SHP77 (cell line): ENCODE data around the gene TAB3.

Experiments
- DNase-seq, 2 experiments: peaks; one replicate each; lab custom pipeline; 2025; lab: John Stamatoyannopoulos, UW

TAB3 gene

DNA sequence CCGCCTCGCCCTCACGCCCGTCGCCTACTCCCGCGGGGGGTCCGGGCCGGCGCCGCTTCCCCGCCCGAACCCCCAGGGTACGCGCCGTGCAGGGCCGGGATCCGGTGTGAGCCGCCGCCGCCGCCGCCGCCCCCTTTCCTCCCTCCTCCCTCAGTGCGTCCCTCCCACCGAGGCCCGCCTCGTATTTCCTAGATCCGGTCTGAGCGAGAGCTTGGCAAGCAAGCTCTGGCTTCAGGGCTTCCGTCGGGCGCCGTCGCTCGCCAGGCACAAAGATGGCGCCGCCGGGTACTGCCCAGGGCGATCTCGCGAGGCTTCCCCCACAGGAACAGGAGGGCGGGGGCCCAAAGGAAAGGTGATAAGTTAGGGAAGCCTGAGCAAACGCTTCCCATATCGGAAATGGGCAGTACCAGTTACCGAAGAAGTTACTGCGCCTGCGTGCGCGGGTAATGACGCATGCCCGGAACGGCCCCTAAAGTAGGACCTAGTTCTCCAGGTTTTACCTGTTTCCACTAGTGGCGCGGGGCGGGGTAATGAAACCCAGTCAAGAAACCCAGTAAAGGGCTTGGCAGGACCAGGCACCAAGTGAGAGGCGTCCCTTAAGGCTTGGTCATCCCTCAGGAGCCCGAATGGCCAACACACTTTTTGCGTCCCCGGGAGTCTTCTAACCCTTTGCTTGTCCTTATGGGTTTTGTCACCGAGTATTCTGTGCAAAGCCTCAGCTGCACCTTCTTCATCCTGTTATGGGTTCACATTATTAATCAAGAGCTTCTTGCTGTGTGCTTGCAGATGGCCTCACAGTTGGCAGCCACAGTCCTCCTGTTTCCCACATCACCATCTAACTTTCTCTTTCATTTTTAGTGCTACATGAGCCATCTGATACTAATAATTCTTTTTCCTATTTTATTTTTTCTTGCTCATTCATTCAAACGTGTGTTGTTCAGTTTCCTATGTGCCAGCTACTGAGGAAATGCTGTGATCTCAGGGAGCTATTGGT, at the start of gene TAB3:
TSS of gene TAB3 (minus strand) at position 108 of the 994 bp plus-strand sequence. CDS start 29,666 bp downstream, outside the sequence.
- DNase-seq, result peak; percentile 90 to 92

DNA sequence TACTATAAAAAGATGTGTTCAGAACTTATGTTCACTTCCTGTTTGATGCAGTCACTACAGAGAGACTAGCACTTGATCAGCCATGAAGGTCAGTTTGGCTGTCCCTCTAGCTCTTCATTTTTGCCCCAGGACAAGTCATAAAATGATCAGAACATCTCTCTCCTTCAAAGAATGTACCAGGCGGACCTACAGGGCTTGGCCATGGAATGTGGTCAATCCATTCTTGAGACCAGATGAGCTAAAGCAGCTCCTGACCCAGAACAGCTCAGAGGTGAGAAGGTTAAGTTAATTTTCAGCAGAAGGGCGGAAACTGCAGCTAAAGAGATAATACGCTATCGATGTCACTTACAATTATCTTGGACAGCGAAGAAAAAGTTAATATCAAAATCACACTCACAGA, 49.2 kb upstream of the TAB3 start:
- no peak for DNase-seq

GRCh38 chrX:30935985-30936384, 46.9 kb upstream of the TAB3 start:
- no peak for DNase-seq

- DNase-seq, result no peak
Observed at GRCh38 chrX:30931920-30932319, 42.9 kb upstream of the TAB3 start.

DNA sequence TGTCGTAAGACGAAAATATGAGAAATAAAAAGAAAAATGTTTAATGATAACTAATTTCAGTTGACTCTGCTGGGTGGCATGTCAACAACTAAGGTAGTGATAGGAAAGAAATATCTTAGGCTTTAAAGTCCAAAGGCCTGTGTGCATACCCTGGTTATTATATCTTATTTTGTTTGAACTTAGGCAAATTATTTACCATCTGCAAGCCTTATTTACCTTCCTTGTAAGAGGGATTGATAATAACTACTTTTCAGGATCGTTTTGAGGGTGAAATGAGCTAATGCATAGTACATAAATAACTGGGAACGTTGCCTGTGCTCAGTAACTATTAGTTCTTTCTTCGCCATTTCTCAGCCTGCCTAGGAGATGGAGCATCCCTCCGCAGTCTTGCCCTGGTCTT, 41.6 kb upstream of the TAB3 start:
- no peak for DNase-seq

DNA sequence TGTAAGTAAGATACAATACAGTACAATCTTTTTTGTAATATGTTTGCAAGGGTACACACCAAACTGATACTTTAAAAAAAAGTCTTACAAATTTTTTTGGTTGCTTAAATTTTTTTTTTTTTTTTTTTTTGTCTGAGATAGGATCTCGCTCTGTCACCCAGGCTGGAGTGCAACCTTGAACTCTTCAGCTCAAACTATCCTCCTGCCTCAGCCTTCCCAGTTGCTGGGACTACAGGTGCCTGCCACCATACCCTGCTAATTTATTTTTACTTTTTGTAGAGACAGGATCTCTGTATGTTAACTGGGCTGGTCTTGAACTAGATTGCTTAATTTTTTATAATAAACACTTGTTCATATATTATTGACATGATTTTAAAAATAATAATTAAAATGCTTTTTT, 41.1 kb upstream of the TAB3 start:
- DNase-seq, result no peak

GRCh38 chrX:30920271-30920670, 31.2 kb upstream of the TAB3 start:
- DNase-seq, result no peak

GRCh38 chrX:30918480-30918879, 29.4 kb upstream of the TAB3 start:
- DNase-seq, result no peak

DNA sequence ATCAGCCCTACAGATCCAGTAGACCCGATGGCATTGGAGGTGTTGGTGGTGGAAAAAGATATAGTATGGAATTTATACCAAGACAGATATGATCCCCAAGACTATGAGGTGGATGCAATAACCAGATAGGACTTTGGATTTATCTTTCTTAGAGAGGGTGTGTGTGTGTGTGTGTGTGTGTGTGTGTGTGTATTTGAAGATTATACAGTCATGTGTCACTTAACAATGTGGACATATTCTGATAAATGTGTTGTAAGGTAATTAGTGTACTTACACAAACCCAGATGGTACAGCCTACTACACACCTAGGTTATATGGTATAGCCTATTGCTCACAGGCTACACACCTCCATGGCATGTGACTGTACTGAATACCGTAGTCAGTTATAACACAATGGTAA, 24.4 kb upstream of the TAB3 start:
- DNase-seq, result no peak

GRCh38 chrX:30910124-30910860, 21.2 kb upstream of the TAB3 start:
- no peak for DNase-seq

GRCh38 chrX:30906726-30907125, 17.7 kb upstream of the TAB3 start:
- no peak for DNase-seq

GRCh38 chrX:30905321-30905720, 16.3 kb upstream of the TAB3 start:
- DNase-seq, result no peak

- no peak for DNase-seq
Observed at GRCh38 chrX:30904632-30905031, 15.6 kb upstream of the TAB3 start.

DNA sequence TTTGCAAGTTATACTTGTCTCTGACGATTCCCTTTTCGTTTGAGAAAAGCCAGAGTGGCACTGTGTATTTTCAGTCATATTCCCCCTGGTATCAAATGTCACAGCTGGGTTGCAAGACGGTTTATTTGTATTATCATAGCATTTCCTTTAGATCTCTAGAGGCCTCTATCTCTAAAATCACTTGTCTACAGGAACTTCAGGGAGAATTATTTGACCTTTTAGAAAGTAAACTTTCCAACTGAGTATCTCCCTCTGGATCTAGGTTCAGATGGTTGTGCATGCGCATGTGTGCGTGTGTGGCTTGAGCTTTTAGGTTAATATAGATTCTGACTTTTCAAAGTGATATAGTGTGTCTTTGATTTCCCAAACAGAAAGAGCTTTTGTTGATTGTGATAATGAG, 15.1 kb upstream of the TAB3 start:
- no peak for DNase-seq

GRCh38 chrX:30900227-30900626, 11.2 kb upstream of the TAB3 start:
- DNase-seq, result no peak

- no peak for DNase-seq
Observed at GRCh38 chrX:30898886-30899285, 9.8 kb upstream of the TAB3 start.

DNA sequence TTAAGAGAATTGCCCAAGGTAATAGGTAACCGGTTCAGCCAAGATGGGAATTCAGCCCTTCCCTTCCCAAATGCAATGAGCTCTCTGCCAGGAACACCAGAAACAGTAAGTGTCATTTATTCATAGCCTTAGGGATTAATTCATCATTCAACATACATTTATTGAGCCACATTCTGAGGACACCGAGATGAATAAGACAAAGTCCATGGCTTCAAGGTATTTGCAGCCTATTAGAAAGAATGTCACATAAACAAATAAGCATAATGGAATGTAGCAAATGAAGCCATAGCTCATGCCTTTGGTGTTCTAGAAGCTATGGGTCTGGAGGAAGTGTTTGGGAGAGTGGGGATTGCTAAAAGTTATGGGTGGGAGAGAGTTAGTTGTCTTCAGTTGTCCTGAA, 6.3 kb upstream of the TAB3 start:
- no peak for DNase-seq

GRCh38 chrX:30893206-30893605, 4.2 kb upstream of the TAB3 start:
- DNase-seq, result no peak

DNA sequence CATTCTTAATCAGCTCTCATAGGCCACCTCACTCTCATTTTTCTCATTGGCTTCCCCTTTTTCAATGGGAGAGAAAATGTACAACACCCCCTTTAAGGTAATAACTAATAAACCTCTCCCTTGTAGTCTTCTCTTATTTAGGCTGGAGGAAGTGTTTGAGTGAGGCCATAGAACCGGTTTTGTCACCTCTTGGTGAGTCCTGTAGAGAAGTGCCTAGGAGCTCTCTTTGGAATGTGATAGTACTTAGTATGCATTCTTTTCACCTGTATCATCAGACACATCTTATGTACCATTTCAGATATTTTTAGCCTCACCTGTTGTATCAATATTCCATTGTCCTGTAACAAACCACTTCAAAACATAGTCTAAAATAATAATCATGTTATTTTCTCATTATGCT, 3.5 kb upstream of the TAB3 start:
- DNase-seq, result no peak

DNA sequence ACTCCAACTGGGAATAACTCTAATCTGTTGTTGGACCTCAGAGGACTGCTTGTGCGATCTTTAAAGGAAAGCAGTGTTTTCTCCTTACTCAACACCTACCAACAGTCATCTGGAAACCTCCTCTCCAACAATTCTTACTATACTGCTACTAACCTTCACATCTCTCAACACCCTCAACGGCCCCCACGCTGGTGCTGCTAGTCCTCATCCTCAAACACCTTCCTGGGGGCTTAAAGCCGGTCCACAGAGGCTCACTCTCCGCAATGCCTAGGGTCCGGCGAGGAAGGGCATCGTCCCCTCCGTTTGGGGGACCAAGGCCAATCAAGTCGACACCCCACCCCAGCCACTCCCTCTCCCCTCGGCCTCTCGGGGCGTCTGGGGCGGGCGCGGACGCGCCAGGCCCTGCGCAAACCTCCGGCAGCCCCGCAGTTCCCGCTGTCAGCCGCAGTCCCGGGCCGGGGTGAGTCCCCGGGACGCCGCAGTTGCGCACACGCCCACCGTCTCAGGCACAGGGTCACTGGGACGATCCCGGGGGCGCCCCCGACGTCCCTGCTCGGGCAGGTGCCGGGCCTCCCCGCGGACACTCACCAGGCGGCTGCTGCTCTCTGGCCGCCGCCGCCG, 418 bp downstream of the TAB3 start:
- no peak for DNase-seq

DNA sequence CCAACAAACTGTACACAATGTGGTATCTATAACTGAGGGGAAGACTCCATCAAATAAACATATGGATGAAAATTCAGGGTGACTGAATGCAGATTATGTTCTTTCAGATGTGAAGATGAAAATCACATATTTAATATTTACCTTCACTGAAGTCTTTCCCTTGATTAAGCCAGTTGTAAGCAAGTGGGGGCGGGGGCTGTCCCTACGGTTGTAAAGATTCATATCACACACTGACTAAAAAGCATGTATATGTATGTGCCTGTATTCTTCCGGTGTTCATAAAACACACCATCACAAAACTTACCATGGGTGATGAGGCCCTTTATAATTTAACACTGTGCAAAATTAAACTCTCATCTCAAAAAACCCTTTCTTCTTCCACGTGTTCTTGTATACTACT, 1.3 kb downstream of the TAB3 start:
- no peak for DNase-seq

GRCh38 chrX:30887288-30887687, 1.8 kb downstream of the TAB3 start:
- DNase-seq, result no peak

GRCh38 chrX:30885136-30885535, 3.9 kb downstream of the TAB3 start:
- no peak for DNase-seq
